ENCODE measurements around the gene FAAP100. TPM values are rescaled to one million over a fixed set of nuclear protein-coding genes. Genes with fewer than 3 reads are reported as not detected.
"Not testable (repeated sequence)": the region's sequence is repeated elsewhere in the genome, so short reads cannot be mapped to it uniquely, and the experiment has no call there.

Gene FAAP100
- total RNA-seq, 6 experiments from 2014 or later, result 21.9 to 27.7 (median 23.9) TPM

- Mint-ChIP-seq H3K4me3 (no peak overlapping the region), H3K4me1 (ENCODE audit: low read depth) (peaks cover 5% of the 10 kb centered on the region; the same call in 1 of the 2 replicates), H3K27ac (no peak overlapping the region), H3K36me3 (ENCODE audit: low read depth) (peaks cover 54% of the 10 kb centered on the region), H3K9me3 (no peaks in the 10 kb centered on the region), H3K27me3 (ENCODE audit: insufficient read depth) (peaks cover 2% of the 10 kb centered on the region)
- DNase-seq, result no peak
- no peak for TF ChIP-seq CTCF (IDR thresholded peaks at IDR 0.05)
Measured at GRCh38 chr17:81590121-81590520, 38.0 kb upstream of the FAAP100 start.

GRCh38 chr17:81589612-81590011, 37.5 kb upstream of the FAAP100 start:
- no peak overlapping the region for H3K27ac Mint-ChIP-seq
- no peak for TF ChIP-seq CTCF (IDR thresholded peaks at IDR 0.05)
- H3K36me3 Mint-ChIP-seq (ENCODE audit: low read depth), result peaks cover 50% of the 10 kb centered on the region
- no peaks in the 10 kb centered on the region for H3K9me3 Mint-ChIP-seq
- no peak for DNase-seq
- H3K4me3 Mint-ChIP-seq, result no peak overlapping the region
- H3K4me1 Mint-ChIP-seq (ENCODE audit: low read depth), result 0 out of 2 replicates have a peak, but pooled peaks cover under 1% of the 10 kb centered on the region
- H3K27me3 Mint-ChIP-seq (ENCODE audit: insufficient read depth), result peaks cover 2% of the 10 kb centered on the region

GRCh38 chr17:81586096-81586495, 33.9 kb upstream of the FAAP100 start:
- DNase-seq, result no peak
- Mint-ChIP-seq H3K27me3 (ENCODE audit: insufficient read depth) (no peaks in the 10 kb centered on the region; the same call in 1 of the 2 replicates), H3K4me1 (ENCODE audit: low read depth) (peaks cover 29% of the 10 kb centered on the region), H3K27ac (no peak overlapping the region), H3K4me3 (no peak overlapping the region), H3K36me3 (ENCODE audit: low read depth) (peaks cover 50% of the 10 kb centered on the region), H3K9me3 (no peaks in the 10 kb centered on the region)
- no peak for TF ChIP-seq CTCF (IDR thresholded peaks at IDR 0.05)

GRCh38 chr17:81584771-81585170, 32.6 kb upstream of the FAAP100 start:
- H3K9me3 Mint-ChIP-seq; H3K27ac Mint-ChIP-seq; H3K4me3 Mint-ChIP-seq; H3K27me3 Mint-ChIP-seq (ENCODE audit: insufficient read depth); DNase-seq: not testable (repeated sequence)
- peaks cover 40% of the 10 kb centered on the region for H3K4me1 Mint-ChIP-seq (ENCODE audit: low read depth)
- H3K36me3 Mint-ChIP-seq (ENCODE audit: low read depth), result peaks cover 46% of the 10 kb centered on the region

- H3K36me3 Mint-ChIP-seq (ENCODE audit: low read depth), result peaks cover 47% of the 10 kb centered on the region
Measured at GRCh38 chr17:81583589-81584342, 31.6 kb upstream of the FAAP100 start.

More at GRCh38 chr17:81583589-81584342, 31.6 kb upstream of the FAAP100 start:
- Mint-ChIP-seq H3K27ac (peak overlapping the region; percentile 92; the same call in 1 of the 2 replicates), H3K4me1 (ENCODE audit: low read depth) (peaks cover 47% of the 10 kb centered on the region), H3K9me3 (no peaks in the 10 kb centered on the region), H3K27me3 (ENCODE audit: insufficient read depth) (peaks cover 6% of the 10 kb centered on the region), H3K4me3 (no peak overlapping the region)
- TF ChIP-seq CTCF (IDR thresholded peaks at IDR 0.05), result no peak
- DNase-seq, result no peak

Data from HFFc6 (cell line).